Naive thymus-derived CD4-positive, alpha-beta T cell (primary cell): ENCODE data around the gene ABCF3. TPM values are rescaled to one million over a fixed set of nuclear protein-coding genes. Genes with fewer than 3 reads are reported as not detected.

ENCODE experiments used
- ATAC-seq: fragments of 150-1000 bp; cut with Tn5 transposase; 2 replicates; pipeline ENCODE4 v1.10.0; 2021; ENCODE audit warnings: mild to moderate bottlenecking, moderate library complexity
- CTCF ChIA-PET: fragments of 350-600 bp; sonication (Branson Sonifier 250); formaldehyde crosslinking; loops from one replicate; lab custom pipeline; 2021; ENCODE audit warnings: antibody characterized with exemption; lab: Charles Lee
- POLR2A ChIA-PET: fragments of 350-600 bp; sonication (Branson Sonifier 250); formaldehyde crosslinking; loops from one replicate; lab custom pipeline; 2021; ENCODE audit warnings: antibody characterized with exemption, inconsistent platforms; lab: Charles Lee
- DNase-seq, 9 donors: peaks; one replicate each; pipeline versions ENCODE4 v3.0.0 to v3.0.0-alpha.2; 2020 to 2022; ENCODE audit warnings: mixed read lengths in 1 of 9
- H3K27ac ChIP-seq: one replicate; pipeline ENCODE4 v1.7.0; 2013; ENCODE audit warnings: mild to moderate bottlenecking, low read depth, low read length, moderate library complexity
- H3K27me3 ChIP-seq, 2 donors: one replicate each; pipeline ENCODE4 v1.7.0; 2013; ENCODE audit warnings: low read length in 2 of 2, mild to moderate bottlenecking in 2 of 2, moderate library complexity in 2 of 2; ENCODE audit not compliant: control insufficient read depth in 2 of 2, insufficient read depth in 2 of 2
- H3K36me3 ChIP-seq, 3 experiments: 1 replicate in 2 of 3; 2 replicates in 1 of 3; pipeline ENCODE4 v1.7.0; 2013; ENCODE audit warnings: low read length in 3 of 3, mild to moderate bottlenecking in 3 of 3, moderate library complexity in 1 of 3; ENCODE audit not compliant: insufficient read depth in 3 of 3, control insufficient read depth in 2 of 3
- H3K4me1 ChIP-seq, 2 donors: one replicate each; pipeline ENCODE4 v1.7.0; 2013; ENCODE audit warnings: low read length in 2 of 2, mild to moderate bottlenecking in 2 of 2, moderate library complexity in 1 of 2; ENCODE audit not compliant: control insufficient read depth in 2 of 2, insufficient read depth in 2 of 2
- H3K4me3 ChIP-seq: 2 replicates; pipeline ENCODE4 v1.7.0; 2013; ENCODE audit warnings: mild to moderate bottlenecking, low read length
- H3K9me3 ChIP-seq, 3 experiments: 1 replicate in 2 of 3; 2 replicates in 1 of 3; pipeline ENCODE4 v1.7.0; 2013; ENCODE audit warnings: low read length in 3 of 3; ENCODE audit not compliant: control insufficient read depth in 2 of 3
- H3K27ac Mint-ChIP-seq, 9 donors: one replicate each; pipeline ENCODE4 v1.8.0; 2020 to 2022; ENCODE audit warnings: mixed read lengths in 9 of 9, mild to moderate bottlenecking in 8 of 9, moderate library complexity in 5 of 9, inconsistent platforms in 2 of 9
- H3K27me3 Mint-ChIP-seq, 5 donors: one replicate each; pipeline ENCODE4 v1.8.0; 2021 to 2022; ENCODE audit warnings: mixed read lengths in 5 of 5, mild to moderate bottlenecking in 1 of 5
- H3K36me3 Mint-ChIP-seq, 5 donors: one replicate each; pipeline ENCODE4 v1.8.0; 2020 to 2022; ENCODE audit warnings: mixed read lengths in 5 of 5, mild to moderate bottlenecking in 3 of 5, inconsistent platforms in 1 of 5
- H3K4me1 Mint-ChIP-seq, 7 donors: one replicate each; pipeline ENCODE4 v1.8.0; 2020 to 2022; ENCODE audit warnings: mixed read lengths in 7 of 7, mild to moderate bottlenecking in 3 of 7, inconsistent platforms in 1 of 7
- H3K4me3 Mint-ChIP-seq, 10 donors: one replicate each; pipeline ENCODE4 v1.8.0; 2020 to 2022; ENCODE audit warnings: mild to moderate bottlenecking in 10 of 10, mixed read lengths in 10 of 10, moderate library complexity in 6 of 10, inconsistent platforms in 2 of 10
- H3K9me3 Mint-ChIP-seq, 11 donors: one replicate each; pipeline ENCODE4 v1.8.0; 2020 to 2022; ENCODE audit warnings: mixed read lengths in 11 of 11, mild to moderate bottlenecking in 4 of 11, inconsistent platforms in 1 of 11, moderate library complexity in 1 of 11
- intact Hi-C, 2 donors: fragments of 100-400 bp; cut with micrococcal nuclease; formaldehyde crosslinking; loops; one replicate each; pipeline ENCODE4 v1.15.1; 2023
- polyA plus RNA-seq, 2 donors: library from polyadenylated mRNA; unstranded; fragments of 300-500 nt; fragmentation: Illumina TruSeq; gene quantifications; one replicate each; pipeline ENCODE4 v1.2.3, GENCODE V29; 2021
- total RNA-seq, 6 experiments: library from RNA in 5 of 6; stranded (reverse) in 5 of 6; gene quantifications; 1 replicate in 5 of 6; 2 replicates in 1 of 6; pipeline ENCODE4 v1.2.3 and lab custom pipeline; 2021 to 2026

The ABCF3 gene
- total and polyA plus RNA-seq, 7 experiments from 2014 or later: 47.0 to 153 (median 102) TPM

DNA sequence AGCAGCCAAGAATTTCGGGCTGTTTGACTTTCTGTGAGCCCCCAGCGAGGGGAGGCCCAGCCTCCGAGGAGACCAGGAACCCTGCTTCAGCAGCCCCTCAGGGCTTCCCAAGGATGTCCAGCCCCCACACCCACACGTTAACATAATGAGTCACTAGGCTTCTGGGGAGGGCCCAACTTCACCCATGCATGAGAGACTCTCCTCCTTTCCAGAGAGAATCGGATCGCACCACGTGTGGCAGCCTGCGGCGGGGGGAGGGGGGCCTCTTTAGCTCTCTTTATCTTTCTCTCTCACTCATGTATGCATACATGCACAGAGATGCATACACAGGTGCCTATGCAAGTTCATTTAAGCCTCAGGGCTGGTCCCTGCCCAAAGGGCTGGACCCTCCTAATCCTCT is 14.4 kb upstream of the ABCF3 start:
- H3K4me1 Mint-ChIP-seq: peaks cover 8 to 25% (median 21%) of the 10 kb centered on the region in 7 donors
- intact Hi-C loops: loop anchor here in 1 of 2 donors (10.0 kb wide), 1 partner anchor 537 kb away; the partner anchor contains the start of gene KLHL24
- H3K27ac Mint-ChIP-seq: no peak overlapping the region
- ChIA-PET CTCF (interaction anchor here (1.0 kb wide), 1 partner anchor 56 kb away, joined by 3 read pairs; no protein-coding TSS in a partner anchor), POLR2A (interaction anchor here (0.8 to 3.0 kb wide), 2 partner anchors 16 to 37 kb away, joined by 3 to 13 read pairs; partner anchors contain the start of gene DVL3)
- Histone ChIP-seq H3K27ac (no peak overlapping the region), H3K36me3 (peaks cover 0 to 46% (median 0%) of the 10 kb centered on the region in 3 experiments), H3K9me3 (no peaks in the 10 kb centered on the region), H3K4me3 (no peak overlapping the region), H3K27me3 (no peaks in the 10 kb centered on the region), H3K4me1 (peaks cover 11 to 13% of the 10 kb centered on the region in 2 donors)
- H3K9me3 Mint-ChIP-seq: no peaks in the 10 kb centered on the region
- no peaks in the 10 kb centered on the region for H3K27me3 Mint-ChIP-seq
- peaks cover 0 to 9% (median 8%) of the 10 kb centered on the region in 5 donors for H3K36me3 Mint-ChIP-seq
- no peak for DNase-seq
- no peak for ATAC-seq
- no peak overlapping the region for H3K4me3 Mint-ChIP-seq

DNA sequence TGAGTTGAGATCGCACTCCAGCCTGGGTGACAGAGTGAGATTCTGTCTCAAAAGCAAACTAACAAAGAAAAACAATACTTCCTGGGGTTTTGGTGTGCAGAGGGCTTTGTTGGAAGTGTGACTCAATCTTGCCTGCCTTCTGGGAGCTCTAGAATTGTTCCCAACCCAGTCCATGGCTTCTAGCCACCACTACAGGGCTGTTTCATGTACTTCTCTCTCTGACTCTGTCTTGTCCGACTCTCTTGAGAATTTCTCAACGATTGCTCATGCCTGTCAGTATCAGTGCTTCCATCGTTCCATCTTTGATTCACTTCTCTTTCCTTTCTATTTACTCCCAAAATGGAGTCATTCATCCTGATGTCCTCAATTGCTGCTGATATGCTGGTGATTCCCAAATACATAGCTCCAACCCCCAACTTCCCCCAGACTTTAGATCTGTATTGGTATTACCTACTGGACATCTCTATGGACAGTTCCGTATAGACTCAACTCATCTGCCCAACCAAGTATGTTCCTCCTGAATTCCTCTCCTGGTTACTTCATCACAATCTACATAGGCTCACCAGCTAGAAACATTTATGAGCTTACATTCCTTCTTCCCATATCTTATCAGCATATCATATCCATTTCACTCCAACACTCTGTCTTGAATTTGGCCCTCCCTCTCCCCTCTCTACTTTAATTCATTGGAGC is 13.2 kb upstream of the ABCF3 start:
- no peak overlapping the region for H3K4me3 Mint-ChIP-seq

DNA sequence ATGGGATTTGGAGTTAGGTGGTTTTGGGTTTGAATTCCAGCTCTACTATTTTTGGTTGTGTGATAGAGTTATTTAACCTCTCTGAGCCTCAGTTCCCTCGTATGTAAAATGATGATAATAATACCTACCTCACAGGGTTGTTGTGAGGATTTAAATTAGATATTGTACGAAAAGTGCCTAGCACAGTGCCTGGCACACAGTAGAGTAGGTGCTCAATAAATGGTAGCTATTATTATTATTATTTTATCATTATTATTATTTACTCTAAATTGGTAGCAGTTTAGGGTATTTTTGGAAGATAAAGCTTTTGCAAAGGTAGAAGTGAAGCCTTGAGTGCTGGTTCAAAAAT is 12.7 kb upstream of the ABCF3 start:
- H3K27ac Mint-ChIP-seq: peak overlapping the region in 5 of 9 donors; percentile 23 to 76 (median 55)
- H3K36me3 Mint-ChIP-seq: peaks cover 0 to 13% (median 4%) of the 10 kb centered on the region in 5 donors
- no peaks in the 10 kb centered on the region for H3K9me3 ChIP-seq
- H3K4me1 ChIP-seq: peaks cover 18 to 20% of the 10 kb centered on the region in 2 donors
- ChIA-PET POLR2A (interaction anchor here (0.6 to 3.0 kb wide), 7 partner anchors 11 to 771 kb away, joined by 3 to 15 read pairs (median 3); partner anchors contain the start of genes ABCF3, DVL3 and EIF2B5), CTCF (interaction anchor here (0.8 to 1.5 kb wide), 5 partner anchors 13 to 289 kb away, joined by 3 to 5 read pairs (median 3); partner anchors contain the start of genes ABCF3, DVL3, EIF2B5 and PARL)
- no peaks in the 10 kb centered on the region for H3K9me3 Mint-ChIP-seq
- no peak overlapping the region for H3K4me3 Mint-ChIP-seq
- H3K27me3 ChIP-seq: no peaks in the 10 kb centered on the region
- peaks cover 14 to 38% (median 37%) of the 10 kb centered on the region in 7 donors for H3K4me1 Mint-ChIP-seq
- H3K27me3 Mint-ChIP-seq: no peaks in the 10 kb centered on the region
- H3K27ac ChIP-seq: no peak overlapping the region
- DNase-seq: no peak
- ATAC-seq: no peak
- H3K4me3 ChIP-seq: no peak overlapping the region
- intact Hi-C loops: loop anchor here in 1 of 2 donors (10.0 kb wide), 1 partner anchor 539 kb away; the partner anchor contains the start of gene KLHL24
- peaks cover 0 to 44% (median 0%) of the 10 kb centered on the region in 3 experiments for H3K36me3 ChIP-seq

More for the DNA sequence above, 13.2 kb upstream of the ABCF3 start:
- no peaks in the 10 kb centered on the region for H3K27me3 Mint-ChIP-seq
- no peaks in the 10 kb centered on the region for H3K9me3 Mint-ChIP-seq
- Histone ChIP-seq H3K36me3 (peaks cover 0 to 44% (median 0%) of the 10 kb centered on the region in 3 experiments), H3K4me1 (peaks cover 18 to 20% of the 10 kb centered on the region in 2 donors), H3K27me3 (no peaks in the 10 kb centered on the region), H3K27ac (no peak overlapping the region), H3K9me3 (no peaks in the 10 kb centered on the region), H3K4me3 (no peak overlapping the region)
- intact Hi-C loops: loop anchor here in 1 of 2 donors (10.0 kb wide), 1 partner anchor 538 kb away; the partner anchor contains the start of gene KLHL24
- ChIA-PET CTCF (interaction anchor here (0.8 to 1.5 kb wide), 5 partner anchors 13 to 125 kb away, joined by 3 to 5 read pairs (median 3); partner anchors contain the start of genes ABCF3, DVL3 and EIF2B5), POLR2A (interaction anchor here (0.6 to 3.0 kb wide), 5 partner anchors 12 to 38 kb away, joined by 3 to 15 read pairs (median 7); partner anchors contain the start of genes ABCF3, DVL3 and EIF2B5)
- H3K27ac Mint-ChIP-seq: peak overlapping the region in 5 of 9 donors; percentile 16 to 62 (median 53)
- H3K4me1 Mint-ChIP-seq: peaks cover 9 to 33% (median 31%) of the 10 kb centered on the region in 7 donors
- peaks cover 0 to 9% (median 4%) of the 10 kb centered on the region in 5 donors for H3K36me3 Mint-ChIP-seq
- ATAC-seq (no peak), DNase-seq (no peak)

DNA sequence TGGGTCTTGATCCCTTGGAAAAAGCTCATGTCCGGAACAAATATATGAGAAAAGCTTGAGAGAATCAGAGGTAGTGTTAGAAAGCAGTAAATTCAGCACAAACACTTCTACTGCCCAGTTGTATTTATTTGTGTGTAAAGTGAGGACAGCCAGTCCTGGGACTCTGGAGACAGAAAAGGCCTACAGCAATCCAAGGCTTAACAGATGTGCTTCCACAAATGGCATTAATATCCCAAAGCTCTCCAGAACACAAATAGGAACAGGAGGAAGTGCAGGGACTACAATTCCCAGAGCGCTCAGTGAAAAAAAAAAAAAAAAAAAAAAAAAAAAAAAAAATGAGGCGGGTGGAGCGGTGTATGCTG is 11.7 kb upstream of the ABCF3 start:
- POLR2A ChIA-PET: interaction anchor here (0.6 to 3.0 kb wide), 6 partner anchors 10 to 76 kb away, joined by 3 to 15 read pairs (median 6); partner anchors contain the start of genes ABCF3, DVL3 and EIF2B5
- peaks cover 14 to 44% (median 38%) of the 10 kb centered on the region in 7 donors for H3K4me1 Mint-ChIP-seq
- Histone ChIP-seq H3K4me1 (peaks cover 18 to 20% of the 10 kb centered on the region in 2 donors), H3K4me3 (no peak overlapping the region), H3K27me3 (no peaks in the 10 kb centered on the region), H3K9me3 (no peaks in the 10 kb centered on the region), H3K36me3 (peaks cover 0 to 44% (median 4%) of the 10 kb centered on the region in 3 experiments), H3K27ac (peak overlapping the region; percentile 42)
- H3K27ac Mint-ChIP-seq: peak overlapping the region; percentile 51 to 94 (median 87)
- no peaks in the 10 kb centered on the region for H3K27me3 Mint-ChIP-seq
- ATAC-seq: no peak
- DNase-seq: no peak
- intact Hi-C loops: loop anchor here (1.0 to 10.0 kb wide), 14 partner anchors 11 to 1075 kb away; partner anchors contain the start of genes ABCC5 (in 2 of the 2), DVL3 (in 2 of the 2), EEF1AKMT4 (in 2 of the 2) and EIF2B5 (in 2 of the 2)
- CTCF ChIA-PET: interaction anchor here (0.8 to 1.5 kb wide), 4 partner anchors 12 to 290 kb away, joined by 3 to 5 read pairs (median 4); partner anchors contain the start of genes ABCF3, DVL3, EIF2B5 and PARL
- H3K4me3 Mint-ChIP-seq: peak overlapping the region; percentile 89 to 98 (median 94)
- H3K36me3 Mint-ChIP-seq: peaks cover 0 to 17% (median 4%) of the 10 kb centered on the region in 5 donors
- H3K9me3 Mint-ChIP-seq: no peaks in the 10 kb centered on the region

DNA sequence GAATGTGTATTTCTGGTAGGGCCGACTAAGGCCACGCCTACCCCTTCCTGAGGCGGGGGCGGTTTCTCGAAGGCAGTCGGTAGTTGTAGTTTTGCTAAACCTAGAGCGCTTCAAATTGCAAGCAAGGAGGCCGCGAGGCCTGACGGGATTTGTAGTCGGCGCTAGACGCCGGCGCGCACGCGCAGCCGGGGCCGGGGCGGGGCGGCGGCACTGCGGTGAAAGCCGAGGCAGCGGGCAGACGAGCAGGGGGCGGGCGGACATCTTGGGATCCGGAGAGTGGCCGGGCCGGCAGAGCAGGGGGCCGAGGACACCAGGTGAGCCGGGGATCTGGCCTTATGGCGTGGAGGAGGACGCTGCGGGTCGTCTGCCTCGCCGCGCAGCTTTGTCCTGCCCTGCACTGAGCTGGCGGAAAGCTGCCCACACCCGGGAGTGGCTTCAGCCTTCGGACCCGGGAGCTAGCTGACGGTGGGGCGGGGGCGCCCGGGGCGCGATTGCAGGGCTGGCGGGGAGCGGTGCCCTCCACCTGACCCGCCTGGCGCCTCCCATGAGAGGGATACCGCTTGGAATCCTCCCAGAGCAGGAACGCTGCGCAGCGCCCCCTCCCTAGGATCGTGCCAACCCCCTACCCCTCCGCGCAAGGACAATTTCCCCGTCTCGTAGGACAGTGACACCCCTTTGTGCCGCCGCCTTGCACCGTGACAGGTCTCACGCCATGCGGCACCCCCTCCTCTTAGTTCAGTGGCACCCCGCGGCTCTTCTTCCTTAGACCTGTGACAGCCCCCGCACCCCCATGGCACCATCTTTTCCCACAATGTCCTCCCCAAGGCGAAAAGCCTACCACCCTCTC is 11.1 kb upstream of the ABCF3 start, which contains the start of gene AP2M1:
Gene AP2M1, plus strand, starts transcription at position 210 of the 847 bp plus-strand sequence. CDS start 2,139 bp downstream, outside the sequence.
- Mint-ChIP-seq H3K9me3 (no peaks in the 10 kb centered on the region), H3K27ac (peak within 1 kb of the TSS; percentile 75 to 94 (median 90)), H3K4me1 (peaks cover 14 to 46% (median 38%) of the 10 kb centered on the region in 7 donors), H3K4me3 (peak within 1 kb of the TSS; percentile 89 to 98 (median 96)), H3K27me3 (no peaks in the 10 kb centered on the region), H3K36me3 (peaks cover 0 to 18% (median 4%) of the 10 kb centered on the region in 5 donors)
- ChIA-PET CTCF (interaction anchor here (1.5 kb wide), 1 partner anchor 11 kb away, joined by 4 read pairs; the partner anchor contains the start of gene ABCF3), POLR2A (interaction anchor here (0.6 to 3.0 kb wide), 8 partner anchors 9 to 290 kb away, joined by 3 to 15 read pairs (median 4); partner anchors contain the start of genes ABCF3, DVL3, EIF2B5 and PARL)
- DNase-seq: peak; percentile 98 to 99 (median 98)
- Histone ChIP-seq H3K27me3 (no peaks in the 10 kb centered on the region), H3K27ac (peak within 1 kb of the TSS; percentile 95), H3K4me3 (peak within 1 kb of the TSS; percentile 82), H3K36me3 (peaks cover 0 to 47% (median 6%) of the 10 kb centered on the region in 3 experiments), H3K9me3 (no peaks in the 10 kb centered on the region), H3K4me1 (peaks cover 18 to 20% of the 10 kb centered on the region in 2 donors)
- intact Hi-C loops: loop anchor here (1.0 to 10.0 kb wide), 14 partner anchors 10 to 1076 kb away; partner anchors contain the start of genes ABCC5 (in 2 of the 2), DVL3 (in 2 of the 2), EEF1AKMT4 (in 2 of the 2) and EIF2B5 (in 2 of the 2)
- peak; percentile 98 for ATAC-seq
